ENCODE results near the gene RHBDD1.

The RHBDD1 gene

DNA sequence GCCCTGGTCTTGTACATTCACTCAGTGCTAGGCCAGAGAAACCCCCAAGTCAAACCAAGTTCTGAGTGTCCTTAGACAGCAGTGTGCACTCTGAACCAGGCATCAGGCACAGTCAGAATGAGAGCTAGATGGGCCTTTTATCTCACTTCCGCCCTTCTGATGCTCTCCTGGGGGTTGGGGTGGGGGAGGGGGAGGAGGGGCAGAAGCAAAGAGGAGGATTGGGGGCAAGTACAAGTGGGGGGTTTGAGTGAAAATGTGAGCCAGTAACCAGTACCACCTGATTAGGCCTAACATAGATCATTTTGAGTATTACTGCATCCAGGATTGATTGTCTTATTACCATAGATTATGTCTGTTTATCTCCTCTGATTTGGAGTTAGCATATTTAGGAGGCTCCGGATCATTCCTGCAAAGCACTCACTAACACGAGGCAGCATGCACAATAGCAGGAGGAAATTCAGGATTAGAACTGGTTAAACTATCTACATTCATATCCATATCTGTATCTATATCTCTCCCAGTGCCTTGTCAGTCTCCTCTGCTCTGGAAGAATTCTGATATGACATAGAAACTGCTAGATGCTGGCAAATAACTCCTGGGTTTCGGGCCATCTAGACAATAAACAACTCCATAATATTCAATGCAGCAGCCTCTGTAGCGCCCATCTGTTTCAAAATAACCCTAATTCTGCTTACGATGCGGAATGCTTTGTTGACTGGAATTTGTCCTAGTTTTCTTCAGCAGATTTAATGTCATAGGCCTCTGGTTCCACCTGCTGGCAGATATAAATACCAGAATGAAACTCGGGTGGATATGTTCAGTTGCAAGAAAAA, 149.1 kb downstream of the RHBDD1 start:
- peak; percentile 12 for DNase-seq (ENCODE audit: low spot score)

DNA sequence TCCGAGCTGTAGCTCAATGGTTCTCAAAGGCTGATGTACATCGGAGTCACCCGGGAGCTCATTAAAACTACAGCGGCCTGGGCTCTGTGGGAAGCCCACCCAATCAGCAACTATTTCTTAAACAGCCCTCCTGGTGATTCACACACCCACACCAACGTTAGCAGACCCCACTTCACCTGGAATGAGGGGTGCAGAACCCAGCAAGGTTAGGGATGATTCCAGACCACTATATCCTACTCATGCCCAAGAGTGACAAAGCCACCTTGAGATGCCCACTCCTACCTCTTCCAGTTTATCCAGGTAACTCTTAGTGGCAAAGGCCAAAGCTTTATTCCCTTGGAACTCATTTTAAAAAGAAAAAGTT, 149.7 kb downstream of the RHBDD1 start:
- DNase-seq (ENCODE audit: low spot score), result no peak

DNA sequence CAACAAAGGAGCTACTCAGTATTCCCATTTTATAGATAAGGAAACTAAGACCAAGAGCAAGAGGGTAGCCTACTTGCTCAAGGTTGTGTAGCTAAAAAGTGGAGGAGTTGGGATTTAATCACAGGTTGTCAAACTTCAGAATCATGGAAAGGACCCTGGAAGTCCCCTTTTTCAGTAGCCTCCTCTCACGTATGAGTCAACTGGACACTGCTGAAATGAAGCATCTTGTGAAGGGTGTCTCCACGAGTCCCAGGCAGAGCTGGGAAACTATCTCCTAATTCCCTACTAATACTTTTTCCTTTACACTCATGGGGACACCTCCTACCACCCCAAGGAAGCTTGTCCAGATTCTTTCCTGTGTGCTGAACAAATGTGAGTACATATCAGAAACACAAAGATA, 155.8 kb downstream of the RHBDD1 start:
- DNase-seq (ENCODE audit: low spot score), result no peak

DNA sequence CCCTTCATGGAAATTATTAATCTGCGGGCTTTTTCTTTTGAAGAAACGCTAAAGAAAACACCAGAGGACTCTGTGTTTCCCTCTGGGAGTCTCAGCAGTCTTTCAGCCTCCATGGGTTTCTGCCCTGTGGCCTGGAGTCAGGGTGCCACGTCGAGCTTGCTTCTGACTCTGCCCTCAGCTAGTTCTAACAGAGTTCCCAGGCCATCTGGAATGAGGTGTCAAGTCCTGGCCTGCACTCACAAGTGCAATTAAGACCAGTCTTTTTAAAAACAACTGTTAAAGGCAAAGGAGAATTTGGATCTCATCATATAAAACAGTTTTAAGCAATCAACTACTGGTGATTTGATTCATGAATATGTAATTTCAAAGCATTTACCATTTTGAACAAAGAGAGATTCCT, 157.3 kb downstream of the RHBDD1 start:
- no peak for DNase-seq (ENCODE audit: low spot score)

DNA sequence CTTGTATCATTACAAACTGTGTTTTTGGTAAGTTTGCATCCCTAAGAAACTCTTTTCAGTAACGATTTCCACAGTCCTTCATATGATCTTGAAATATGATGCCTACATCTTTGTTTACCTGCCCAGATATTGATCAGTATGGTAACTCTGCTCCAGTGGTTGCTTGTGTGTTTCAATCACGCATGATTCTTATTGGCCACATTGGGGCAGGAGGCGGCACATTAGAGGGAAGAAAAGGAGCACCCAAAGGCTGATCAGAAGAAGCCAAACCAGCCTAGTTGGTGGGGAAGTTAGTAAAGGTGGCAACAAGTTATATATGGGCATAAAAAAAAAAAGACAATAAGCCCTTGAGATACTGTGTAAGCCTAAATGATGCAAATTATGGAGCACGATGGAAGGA, 158.9 kb downstream of the RHBDD1 start:
- no peak for DNase-seq (ENCODE audit: low spot score)

DNA sequence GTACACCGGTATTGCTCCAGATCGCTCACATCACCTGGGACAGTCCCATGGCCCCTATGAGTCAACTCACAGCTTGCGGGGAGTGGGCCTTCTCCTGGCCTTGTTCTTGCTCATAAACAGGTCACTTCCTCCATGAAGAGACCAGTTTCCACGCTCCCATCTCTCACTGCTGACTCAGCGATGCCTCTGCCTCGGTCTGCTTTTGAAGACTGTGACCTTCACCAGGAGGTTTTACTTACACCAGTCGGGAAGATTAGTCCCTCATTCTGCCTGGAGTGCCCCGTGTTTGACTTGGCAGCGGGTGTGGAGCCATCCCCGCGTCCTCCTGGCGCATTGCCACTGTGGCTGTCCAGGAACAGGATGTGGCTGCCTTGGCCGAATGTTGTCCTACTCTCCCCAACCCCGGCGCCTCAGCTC, 159.8 kb downstream of the RHBDD1 start:
- no peak for DNase-seq (ENCODE audit: low spot score)

DNA sequence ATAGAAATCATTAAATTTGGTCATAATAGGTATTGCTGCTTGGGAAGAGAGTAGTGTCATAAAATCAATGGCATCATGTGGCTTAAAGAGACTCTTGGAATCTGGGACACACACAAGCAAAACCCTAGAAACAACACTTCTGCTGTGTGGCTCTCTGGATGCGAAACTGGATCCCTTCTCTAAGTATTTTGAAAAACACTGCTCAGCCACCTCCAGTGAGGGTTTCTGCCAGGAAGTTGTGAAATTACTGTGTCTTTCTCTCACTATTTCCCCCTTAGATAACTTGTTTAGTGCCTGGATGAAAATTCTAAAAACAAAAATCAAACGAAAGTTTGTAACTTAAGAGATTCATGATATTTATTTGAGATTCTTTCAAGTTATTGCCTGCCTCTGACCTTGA, 163.8 kb downstream of the RHBDD1 start:
- DNase-seq (ENCODE audit: low spot score), result no peak

DNA sequence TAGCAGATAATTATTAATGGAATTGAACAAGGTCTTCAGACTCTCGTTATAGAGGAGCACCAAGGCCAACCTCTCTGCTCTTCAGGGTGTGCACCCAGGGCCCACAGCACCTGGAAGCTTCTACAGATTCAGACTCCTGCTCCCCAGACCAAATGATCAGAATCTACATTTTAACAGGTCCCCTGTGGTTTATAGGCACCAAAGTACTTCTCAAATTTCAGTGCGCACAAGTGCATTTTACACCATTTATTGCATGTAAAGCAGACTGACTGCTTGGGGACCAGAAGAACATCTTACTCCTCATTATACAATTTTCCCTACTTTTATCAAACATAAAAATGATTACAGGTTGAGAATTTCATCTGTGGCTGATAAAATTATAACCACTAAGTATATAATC, 164.3 kb downstream of the RHBDD1 start:
- DNase-seq (ENCODE audit: low spot score), result no peak

DNA sequence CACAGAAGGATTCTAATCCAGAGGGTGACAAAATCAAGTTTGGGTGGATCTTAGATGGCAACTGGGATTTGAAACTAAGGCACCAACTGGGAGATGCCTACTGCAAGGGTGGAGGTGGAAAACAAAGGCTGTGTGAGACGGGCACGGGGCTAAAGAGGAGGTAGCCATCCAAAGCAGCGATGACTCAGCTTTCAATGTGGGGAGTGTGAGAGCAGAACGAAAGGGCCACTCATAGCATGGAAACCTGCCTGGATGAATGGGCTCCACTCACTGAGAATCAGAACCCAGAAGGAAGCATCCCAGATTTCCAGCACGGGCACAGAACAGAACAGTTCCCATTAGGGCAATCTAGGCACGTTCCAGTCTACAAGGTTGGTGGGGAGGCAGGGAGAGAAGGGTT, 168.6 kb downstream of the RHBDD1 start:
- DNase-seq (ENCODE audit: low spot score), result no peak

DNA sequence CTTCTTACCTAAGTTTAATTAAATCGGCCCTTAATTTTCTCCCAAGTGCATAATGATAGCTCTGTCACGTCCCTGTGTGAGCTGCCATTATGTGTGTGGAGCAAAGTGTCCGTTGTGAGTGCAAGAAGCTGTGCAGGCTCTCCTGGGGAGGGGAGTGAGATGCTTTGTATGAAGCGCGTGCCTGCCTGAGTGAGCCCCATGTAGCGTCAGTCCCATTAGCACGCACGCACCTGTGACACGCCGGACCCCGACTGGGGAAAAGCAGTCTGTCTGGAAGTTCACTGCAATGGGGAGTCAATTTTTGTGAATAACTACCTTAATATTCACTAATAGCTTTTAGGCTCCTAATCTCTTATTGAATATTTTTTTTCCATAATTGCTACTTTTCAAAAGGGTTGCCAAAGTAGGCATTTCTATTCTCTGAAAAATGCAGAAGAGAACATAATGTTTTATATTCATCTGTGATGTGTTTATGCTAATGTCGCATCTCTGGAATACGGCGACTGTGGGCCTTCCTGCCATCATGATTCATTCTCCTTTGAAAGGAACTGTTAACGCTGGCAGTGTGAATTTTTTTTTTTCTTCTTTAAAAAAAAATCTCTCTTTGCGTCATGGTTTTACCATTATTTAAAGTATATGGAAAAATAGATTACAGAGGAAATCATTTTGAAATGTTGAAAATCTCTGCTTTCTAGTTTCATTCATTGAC, 170.5 kb downstream of the RHBDD1 start:
- DNase-seq (ENCODE audit: low spot score), result no peak

DNA sequence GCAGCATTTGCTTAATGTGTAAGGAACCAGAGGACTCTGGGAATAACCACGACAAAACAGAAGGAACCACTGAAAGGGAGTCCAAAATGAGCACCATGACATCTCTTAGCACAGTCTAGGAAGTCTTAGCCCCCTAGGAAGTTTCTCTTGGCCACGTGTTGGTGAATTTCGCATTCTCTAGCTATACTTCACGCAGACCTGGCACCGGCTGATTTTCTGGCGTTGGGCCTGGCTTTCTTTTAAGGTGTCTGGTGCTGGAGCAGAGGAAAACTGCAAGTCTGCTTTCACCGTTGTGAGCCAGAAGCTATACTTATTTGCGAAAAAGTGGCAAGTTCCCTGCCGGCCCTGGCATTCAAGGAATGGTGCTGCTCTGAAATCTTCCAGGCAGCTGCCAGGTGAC, 171.3 kb downstream of the RHBDD1 start:
- no peak for DNase-seq (ENCODE audit: low spot score)

DNA sequence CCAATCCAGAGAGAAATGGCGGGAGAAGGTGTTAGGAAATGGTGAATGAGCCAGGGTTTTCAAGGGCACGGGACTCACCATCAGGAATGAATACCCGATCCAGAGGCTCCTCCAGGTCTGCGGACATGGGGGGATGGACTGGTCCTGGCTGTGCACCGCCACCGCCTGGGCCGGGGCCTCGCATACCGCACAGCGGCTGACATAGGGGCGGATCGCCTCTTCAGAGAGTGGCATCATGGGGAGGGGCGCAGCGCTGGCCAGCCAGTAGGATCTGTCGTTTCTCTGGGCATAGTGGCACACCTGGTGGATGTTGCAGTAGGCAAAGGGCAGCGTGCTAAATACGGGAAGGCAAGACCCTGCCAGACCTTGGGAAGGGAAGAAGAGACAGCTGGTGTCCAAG, 172.1 kb downstream of the RHBDD1 start:
- DNase-seq (ENCODE audit: low spot score), result no peak

DNA sequence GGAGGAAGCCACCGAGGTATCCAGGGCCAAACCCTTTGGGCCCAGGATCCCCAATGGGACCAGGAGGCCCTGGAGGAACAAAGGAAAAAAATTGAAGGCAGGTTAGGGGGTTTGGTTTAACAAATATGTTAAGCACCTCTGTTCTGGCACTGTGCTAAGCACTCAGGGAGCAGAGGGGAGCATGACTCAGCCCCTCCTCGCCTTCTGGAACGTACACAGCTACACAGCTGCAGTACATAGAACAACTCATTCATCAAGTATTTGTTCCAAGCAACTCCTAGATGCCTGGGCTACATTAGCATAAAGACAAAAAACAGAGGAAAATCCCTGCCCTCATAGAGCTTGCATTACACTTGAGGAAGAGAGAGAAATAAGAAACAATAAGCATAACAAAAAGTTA, 174.6 kb downstream of the RHBDD1 start:
- DNase-seq (ENCODE audit: low spot score), result no peak

DNA sequence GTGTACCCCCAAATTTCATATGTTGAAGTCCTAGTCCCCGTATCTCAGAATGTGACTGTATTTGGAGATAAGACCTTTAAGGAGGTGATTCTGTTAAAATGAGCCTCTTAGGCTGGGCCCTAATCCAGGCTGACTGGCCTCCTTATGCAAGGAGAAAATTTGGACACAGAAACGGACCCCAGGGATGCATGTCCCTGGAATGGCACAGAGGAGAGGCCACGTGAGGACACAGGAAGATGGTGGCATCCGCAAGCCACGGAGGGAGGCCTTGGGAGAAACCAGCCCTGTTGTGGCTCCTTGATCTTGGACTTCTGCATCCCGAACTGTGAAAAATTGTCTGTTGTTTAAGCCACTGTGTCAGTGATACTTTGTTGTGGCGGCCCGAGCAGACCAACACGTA, 177.5 kb downstream of the RHBDD1 start:
- DNase-seq (ENCODE audit: low spot score), result no peak

DNA sequence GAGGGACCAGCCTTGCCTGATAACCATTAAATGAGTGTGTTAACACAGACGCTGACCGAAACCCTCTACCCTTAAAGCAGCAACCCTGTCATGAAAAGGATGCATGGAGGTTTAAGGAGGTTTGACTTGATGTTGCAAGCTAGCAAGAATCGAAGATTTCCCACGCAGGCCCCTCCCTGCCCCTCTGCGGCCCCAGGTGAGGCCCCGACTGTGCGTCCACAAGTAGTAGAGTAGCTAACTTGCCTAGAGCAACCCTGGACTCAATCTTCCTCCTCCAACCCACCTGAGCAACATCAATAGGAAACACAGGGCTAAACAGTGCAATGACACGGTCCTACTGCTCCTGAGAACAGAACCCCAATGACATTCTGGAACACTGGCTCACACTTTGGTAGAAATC, 178.0 kb downstream of the RHBDD1 start:
- DNase-seq (ENCODE audit: low spot score), result no peak

DNA sequence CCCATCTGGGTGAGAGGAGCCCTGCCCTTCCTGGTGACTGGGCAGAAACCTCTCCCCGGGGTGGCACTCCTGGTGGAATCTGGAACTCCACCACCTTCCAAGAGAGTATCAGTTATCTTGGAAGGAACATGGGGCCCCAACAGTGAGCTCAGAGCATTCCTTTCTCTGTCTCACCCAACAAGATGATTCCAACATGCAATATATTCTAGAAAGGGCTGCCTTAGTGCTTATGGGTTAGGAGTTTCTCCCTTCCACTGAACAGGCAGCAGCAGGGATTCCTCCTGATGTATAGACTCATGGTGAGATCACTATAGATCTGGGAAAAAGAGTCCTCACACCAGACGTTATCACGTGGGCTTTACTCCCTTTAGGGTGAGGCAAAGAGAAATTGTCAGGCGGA, 181.0 kb downstream of the RHBDD1 start:
- DNase-seq (ENCODE audit: low spot score), result no peak

DNA sequence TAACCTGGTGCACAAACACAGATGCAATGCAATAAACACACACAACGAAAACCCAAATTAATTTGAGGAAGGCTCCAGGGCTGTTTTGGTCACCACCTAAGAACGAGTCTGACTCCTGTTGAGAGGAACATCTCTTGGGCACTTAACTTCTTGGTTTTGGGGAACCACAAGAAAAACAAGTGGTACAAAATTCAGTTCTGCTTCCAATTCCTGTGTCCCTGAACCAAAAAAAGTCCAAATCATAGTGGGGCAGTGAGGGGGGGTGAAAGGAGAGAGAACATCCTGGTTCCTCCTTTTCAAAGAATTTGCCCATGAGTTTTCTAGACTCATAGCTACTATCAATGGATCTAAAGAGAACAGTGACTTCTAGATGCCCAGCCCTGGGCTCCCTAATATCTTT, 184.6 kb downstream of the RHBDD1 start:
- no peak for DNase-seq (ENCODE audit: low spot score)

DNA sequence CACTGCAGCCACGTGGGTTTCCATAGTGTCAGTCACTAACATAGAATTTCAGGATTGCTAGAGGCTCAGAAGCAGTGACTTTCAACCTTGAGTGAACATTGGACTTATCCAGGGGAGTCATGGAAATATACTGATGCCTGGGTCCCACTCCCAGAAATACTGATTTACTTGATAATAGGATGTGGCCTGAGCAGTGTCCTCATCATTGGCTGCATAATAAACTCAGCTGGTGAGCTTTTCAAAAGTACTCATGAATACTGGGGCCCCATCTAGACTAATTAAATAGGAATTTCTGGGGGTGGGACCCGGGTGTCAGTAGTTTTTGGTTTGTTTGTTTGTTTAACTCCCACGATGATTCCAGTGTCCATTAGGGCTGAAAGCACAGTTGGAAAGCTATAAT, 186.8 kb downstream of the RHBDD1 start:
- no peak for DNase-seq (ENCODE audit: low spot score)

DNA sequence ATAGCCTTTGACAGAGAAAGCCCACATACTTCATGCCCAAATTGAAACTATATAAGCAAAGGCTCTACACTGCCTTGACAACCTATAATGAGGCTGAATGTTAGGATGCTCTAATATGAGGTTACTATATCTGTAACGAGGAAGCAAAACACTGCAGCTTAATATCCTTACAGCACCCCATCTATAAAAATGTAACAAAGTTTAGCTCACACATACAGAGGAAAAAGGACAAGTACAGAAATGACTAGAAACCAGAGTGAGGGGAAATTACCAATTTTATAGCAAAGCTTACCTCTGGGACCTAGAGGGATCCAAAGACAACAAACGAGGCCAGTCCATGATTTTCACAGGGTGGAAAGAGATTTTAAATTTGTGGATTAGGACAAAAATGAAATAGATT, 189.7 kb downstream of the RHBDD1 start:
- no peak for DNase-seq (ENCODE audit: low spot score)

DNA sequence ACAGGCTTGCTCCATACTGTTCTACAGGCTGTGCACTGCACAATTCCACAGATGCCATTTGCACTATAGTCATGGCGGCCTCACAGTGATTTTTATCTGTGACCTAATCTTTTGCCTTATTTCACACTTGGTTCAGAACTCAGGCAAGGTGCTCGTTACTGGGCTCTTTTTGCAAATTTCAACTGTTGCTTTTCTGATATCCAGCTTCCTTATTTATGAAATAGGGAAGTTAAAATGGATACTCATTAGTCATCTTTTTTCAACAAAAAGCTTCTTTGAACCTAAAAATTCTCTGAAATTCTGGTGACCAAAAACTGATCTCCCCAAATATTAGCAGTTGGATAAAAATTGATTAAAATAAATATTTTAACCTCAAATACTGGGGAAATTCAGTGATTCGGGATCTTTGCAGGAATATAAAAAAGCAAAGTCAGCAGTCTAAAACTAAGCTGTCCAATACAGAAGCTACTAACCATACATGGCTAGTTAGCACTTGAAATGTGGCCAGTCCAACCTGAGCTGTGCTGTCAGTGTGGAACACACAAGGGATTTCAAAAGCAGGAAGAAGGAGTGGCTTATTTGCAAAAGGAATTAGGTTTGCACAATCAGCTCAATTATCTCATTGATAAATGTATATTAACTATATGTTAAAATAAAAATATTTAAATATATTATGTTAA, 193.7 kb downstream of the RHBDD1 start:
- no peak for DNase-seq (ENCODE audit: low spot score)

DNA sequence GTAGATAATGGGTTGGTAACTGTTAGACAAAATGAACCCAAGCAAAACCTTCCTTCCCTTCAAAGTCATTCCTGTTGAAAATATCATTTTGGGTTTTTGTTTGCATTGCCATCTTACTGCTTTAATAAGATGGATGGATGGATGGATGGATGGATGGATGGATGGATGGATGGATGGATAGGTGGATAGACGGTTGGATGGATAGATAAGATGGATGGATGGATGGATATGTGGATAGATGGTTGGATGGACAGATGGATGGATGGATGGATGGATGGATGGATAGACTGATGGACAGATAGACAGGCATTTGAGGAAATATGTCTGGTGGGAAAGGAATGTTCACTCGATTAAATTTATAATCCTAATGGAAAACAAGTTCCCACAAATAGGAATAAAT, 194.9 kb downstream of the RHBDD1 start:
- DNase-seq (ENCODE audit: low spot score), result no peak

DNA sequence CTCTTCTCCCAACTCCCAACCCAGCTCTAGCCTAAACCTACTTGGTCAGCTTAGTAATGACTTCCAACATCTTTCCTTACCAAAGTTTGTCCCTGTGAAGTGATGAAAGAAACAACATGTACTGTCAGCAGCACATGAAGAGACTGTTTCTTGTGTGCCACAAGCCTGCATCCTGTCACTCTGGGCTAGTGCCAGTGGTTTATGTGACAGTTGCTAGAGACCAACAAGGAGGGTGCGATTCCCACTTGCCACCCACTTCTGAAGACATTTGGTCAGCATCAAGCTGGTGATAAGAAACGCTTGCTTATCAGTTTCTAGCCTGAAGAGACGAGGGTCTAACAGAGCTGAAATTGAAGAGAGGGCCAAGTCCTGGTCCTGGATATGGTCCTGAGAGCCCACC, 195.5 kb downstream of the RHBDD1 start:
- no peak for DNase-seq (ENCODE audit: low spot score)

DNA sequence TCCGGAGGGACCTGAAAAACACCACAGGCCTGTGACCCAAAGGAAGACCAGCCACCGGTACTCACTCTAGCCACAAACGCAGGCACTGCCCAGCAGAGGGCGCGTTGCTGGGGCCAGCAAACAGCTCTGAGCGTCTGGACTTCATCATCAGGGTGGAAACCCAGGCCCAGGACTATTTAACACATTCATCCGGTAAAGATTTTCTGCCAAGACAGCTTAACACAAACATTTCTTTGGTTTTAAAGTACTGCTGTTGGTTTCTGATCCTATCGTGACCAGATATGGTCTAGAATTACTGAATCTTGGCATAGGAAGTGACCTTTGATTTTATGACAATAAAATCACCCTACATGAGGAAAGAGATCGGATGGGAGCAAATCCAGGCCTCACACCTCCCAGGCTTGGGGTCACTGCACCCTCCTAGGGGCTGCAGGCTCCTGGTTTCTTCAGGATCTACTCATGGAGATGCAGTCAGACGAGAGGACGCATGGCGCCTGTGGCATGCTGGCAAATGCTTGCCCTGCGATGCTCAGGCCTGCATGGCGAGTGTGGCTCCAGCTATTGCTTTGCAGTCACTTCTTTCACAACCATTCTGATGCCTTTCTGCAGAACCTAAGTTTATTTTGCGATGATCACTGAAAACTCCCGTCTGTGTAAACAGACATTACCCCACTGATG, 197.8 kb downstream of the RHBDD1 start:
- no peak for DNase-seq (ENCODE audit: low spot score)
